ENCODE measurements around the gene DCXR.

The DCXR gene

DNA sequence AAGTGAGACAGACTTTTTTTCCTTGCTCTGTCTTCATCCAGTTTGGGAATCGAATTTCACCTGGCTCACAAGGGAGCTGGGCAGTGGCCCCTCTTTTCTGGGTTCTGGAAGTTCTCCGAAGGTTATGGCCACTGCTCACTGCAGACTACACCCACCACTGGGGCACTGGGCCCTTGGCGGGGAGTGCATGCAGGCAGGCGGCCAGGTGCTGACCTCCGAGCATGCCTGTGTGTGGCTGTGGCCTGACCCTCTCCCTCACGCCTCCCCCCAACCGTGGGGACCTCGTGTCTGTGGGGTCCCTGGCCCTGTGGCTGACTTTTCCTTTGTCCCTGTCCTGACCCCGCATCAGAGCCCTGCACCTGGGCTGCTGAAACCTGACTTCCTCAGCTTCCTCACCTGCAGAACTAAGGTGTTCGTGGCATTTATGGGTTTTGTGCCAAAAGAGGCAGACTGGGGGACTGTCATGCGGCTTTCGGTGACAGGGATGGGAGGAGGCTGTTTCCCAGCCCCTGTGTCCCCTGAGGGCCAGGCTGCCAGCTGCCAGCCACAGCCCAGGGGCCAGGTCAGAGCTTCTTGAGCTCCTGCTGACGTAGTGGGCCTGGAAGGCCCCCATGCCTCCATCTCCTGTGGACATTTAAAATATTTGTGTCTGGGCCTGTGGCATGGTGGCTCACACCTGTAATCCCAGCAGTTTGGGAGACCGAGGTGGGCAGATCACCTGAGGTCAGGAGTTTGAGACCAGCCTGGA is 38.6 kb downstream of the DCXR start:
- DNase-seq (ENCODE audit: low read depth in 2 of 3, low spot score in 1 of 3) = no peak

GRCh38 chr17:81998212-81998611 is 39.3 kb downstream of the DCXR start:
- no peak for DNase-seq (ENCODE audit: low read depth in 2 of 3, low spot score in 1 of 3)

DNA sequence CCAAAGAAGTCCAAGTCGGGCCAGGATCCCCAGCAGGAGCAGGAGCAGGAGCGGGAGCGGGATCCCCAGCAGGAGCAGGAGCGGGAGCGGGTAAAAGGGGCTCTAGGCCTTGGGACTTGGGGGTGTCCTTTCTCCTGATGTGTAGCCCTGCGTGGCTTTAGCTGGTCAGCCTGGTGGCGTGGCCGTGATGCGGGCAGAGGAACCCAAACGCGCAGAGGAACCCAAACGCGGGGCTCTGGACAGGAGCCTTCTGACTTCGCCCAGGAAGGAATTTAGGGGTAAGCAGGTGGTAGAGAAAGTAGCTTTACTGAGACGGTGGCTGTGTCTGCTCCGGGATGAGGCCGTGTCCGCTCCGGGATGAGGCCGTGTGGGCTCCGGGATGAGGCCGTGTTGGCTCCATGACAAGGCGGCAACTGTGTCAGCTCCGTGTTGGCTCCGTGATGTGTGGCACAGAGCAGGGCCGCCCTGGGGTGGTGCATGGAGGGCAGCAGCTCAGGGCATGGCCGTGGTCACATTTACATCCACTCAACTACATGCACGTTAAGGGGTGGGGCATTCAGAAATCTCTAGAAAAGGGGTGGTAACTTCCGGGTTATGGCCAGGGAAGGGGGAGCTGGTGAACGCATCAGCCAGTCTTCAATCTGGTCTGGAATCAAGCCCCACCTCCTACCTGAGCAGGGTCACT is 40.6 kb downstream of the DCXR start:
- no peak for DNase-seq (ENCODE audit: low read depth in 2 of 3, low spot score in 1 of 3)

GRCh38 chr17:81996232-81996756 is 41.2 kb downstream of the DCXR start:
- no peak for DNase-seq (ENCODE audit: low read depth in 2 of 3, low spot score in 1 of 3)

- DNase-seq (ENCODE audit: low read depth in 2 of 3, low spot score in 1 of 3) = no peak
Measured at GRCh38 chr17:81995463-81996231, 41.9 kb downstream of the DCXR start.

GRCh38 chr17:81994593-81995462 is 42.7 kb downstream of the DCXR start:
- no peak for DNase-seq (ENCODE audit: low read depth in 2 of 3, low spot score in 1 of 3)

DNA sequence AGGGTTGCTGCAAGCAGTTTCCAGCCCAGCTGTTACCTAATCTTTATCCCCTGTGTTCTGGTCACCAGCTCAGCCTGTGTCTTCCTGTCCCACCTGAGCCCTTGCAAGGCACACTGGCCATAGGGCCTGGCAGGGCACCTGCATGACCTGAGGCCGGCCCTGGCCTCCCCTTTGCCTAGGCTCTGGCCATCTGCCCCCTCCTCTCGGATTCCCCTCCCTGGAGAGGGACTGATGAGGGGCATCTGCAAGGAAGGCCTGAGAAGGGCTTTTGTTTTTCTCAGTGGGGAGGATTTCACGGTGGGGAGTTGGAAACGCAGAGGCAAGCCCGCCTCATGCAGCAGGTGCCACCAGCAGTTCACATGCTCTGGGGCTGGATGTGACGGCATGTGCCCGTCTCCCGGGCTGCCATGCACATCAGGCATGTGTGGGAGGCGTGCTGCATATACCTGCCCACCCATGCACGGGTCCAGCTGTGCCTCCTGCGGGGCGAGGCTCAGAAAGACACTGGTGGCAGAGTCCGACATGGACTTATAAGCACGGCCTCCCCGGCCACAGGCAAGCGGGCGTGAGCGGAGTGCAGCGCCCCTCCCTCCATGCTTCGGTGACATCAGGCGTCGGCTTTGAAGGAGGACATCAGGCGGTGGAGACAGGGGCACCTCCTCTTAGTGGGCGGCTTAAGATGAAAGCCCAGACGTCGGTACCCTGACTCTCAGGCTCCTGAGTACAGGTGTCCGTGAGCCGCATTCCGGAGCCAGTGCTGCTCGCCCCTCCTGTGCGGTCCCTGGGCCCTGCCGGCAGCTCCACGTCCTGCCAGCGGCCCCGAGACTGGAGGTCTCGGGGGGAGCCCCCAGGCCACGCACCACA is 43.5 kb downstream of the DCXR start:
- DNase-seq (ENCODE audit: low read depth in 2 of 3, low spot score in 1 of 3) = no peak

DNA sequence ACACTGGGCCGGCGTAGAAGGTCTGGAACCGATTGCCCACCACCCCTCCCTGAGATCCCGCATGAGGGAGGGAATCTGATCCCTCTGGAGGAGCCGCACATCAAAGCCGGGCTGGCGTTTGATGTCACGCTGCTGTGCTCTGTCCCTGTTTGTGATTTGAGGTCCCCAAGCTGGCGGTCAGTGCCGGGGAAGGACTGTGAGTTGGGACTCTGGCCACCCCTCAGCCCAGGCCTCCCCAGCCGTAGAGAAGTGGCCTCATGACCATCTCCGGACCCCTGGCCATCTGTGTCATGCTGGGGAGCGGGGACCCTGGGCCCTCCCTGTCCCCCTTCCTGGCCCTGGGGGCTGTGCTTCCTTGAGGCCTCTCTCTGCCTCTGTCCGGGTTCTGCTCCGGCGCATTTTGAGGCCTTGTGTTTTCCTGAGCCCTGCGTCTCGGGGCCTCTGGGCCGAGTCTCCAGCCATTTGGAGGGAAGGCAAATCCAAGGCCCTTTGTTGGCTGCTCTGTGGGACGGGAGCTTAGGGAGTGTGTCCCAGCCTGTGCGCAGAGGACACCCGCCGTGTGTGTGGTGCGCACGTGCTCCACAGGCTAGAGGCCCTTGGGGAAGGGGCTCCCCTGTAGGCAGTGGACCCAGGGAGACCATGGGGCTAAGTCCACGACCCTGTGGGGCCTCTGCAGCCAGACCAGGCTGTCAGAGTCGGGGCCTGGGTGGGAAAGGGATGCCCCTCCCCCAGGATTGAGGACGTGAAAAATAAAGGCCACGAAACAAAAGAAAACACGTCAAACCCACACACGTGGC is 45.0 kb downstream of the DCXR start:
- DNase-seq (ENCODE audit: low read depth in 2 of 3, low spot score in 1 of 3) = no peak

- no peak for DNase-seq (ENCODE audit: low read depth in 2 of 3, low spot score in 1 of 3)
Measured at GRCh38 chr17:81991684-81992305, 45.7 kb downstream of the DCXR start.

DNA sequence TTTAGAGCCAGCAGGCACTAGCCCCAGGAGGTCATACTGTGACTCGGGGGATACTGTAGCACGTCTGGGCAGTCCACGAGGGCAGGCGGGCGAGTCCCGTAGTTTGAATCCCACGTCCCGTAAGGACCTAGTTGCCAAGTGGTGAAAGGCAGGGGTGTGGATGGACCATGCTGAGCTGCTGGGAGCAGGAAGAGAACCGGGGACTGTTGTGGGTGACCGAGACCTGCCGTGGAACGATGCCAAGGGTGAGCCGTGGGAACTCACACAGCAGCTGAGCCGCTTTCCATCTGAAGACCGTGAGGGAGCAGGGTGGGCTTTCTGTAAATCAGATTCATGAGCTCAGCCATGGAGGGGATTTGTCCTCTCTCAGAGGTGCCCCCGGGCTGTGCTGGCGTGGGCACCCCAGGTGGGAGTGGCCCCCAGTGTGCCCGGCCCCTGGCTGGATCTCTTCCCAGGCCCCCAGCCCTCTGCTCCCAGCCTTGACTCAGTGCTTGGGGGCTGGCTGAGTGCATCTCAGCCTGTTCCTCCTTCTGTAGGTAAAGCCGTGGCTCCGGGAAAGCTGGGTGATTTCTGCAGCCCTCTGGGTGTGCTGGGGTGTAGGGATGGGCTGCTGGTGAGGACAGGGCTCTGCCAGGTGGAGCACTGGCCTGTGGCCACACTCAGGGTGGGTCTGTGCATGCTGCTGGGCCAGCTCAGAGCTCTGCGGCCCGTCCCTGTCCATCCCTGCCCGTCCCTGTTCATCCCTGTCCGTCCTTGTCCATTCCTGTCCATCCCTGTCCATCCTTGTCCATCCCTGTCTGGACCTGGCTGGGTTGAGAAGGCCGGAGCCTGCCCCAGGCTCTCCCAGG is 46.4 kb downstream of the DCXR start:
- no peak for DNase-seq (ENCODE audit: low read depth in 2 of 3, low spot score in 1 of 3)

- no peak for DNase-seq (ENCODE audit: low read depth in 2 of 3, low spot score in 1 of 3)
Measured at GRCh38 chr17:81987161-81987770, 50.2 kb downstream of the DCXR start.

GRCh38 chr17:81986606-81987005 is 50.9 kb downstream of the DCXR start:
- no peak for DNase-seq (ENCODE audit: low read depth in 2 of 3, low spot score in 1 of 3)
